Nephron (organoid): ENCODE data around the gene CDH23.

Experiments
- H3K27ac Mint-ChIP-seq, 3 experiments: 2 replicates each; pipeline ENCODE4 v1.8.0; 2020; ENCODE audit warnings: mixed read lengths in 3 of 3, mild to moderate bottlenecking in 2 of 3, moderate library complexity in 1 of 3
- H3K27me3 Mint-ChIP-seq: 2 replicates; pipeline ENCODE4 v1.8.0; 2021; ENCODE audit warnings: low read depth, mild to moderate bottlenecking, moderate library complexity, mixed read lengths
- H3K36me3 Mint-ChIP-seq: 2 replicates; pipeline ENCODE4 v1.8.0; 2020; ENCODE audit warnings: low read depth, mixed read lengths
- H3K4me1 Mint-ChIP-seq: 2 replicates; pipeline ENCODE4 v1.8.0; 2020; ENCODE audit warnings: mixed read lengths
- H3K4me3 Mint-ChIP-seq, 3 experiments: 2 replicates each; pipeline ENCODE4 v1.8.0; 2020; ENCODE audit warnings: mild to moderate bottlenecking in 3 of 3, mixed read lengths in 3 of 3, moderate library complexity in 2 of 3
- H3K9me3 Mint-ChIP-seq: 2 replicates; pipeline ENCODE4 v1.8.0; 2020; ENCODE audit warnings: mixed read lengths
- TF ChIP-seq, protein P1 (sequence below), 3 experiments: fragments of 200-600 bp; sonication (generic); IDR thresholded peaks; one replicate each; pipeline ENCODE4 v1.5.0; 2021; ENCODE audit warnings: antibody characterized with exemption in 3 of 3; ENCODE audit not compliant: unreplicated experiment in 3 of 3

Gene CDH23

DNA sequence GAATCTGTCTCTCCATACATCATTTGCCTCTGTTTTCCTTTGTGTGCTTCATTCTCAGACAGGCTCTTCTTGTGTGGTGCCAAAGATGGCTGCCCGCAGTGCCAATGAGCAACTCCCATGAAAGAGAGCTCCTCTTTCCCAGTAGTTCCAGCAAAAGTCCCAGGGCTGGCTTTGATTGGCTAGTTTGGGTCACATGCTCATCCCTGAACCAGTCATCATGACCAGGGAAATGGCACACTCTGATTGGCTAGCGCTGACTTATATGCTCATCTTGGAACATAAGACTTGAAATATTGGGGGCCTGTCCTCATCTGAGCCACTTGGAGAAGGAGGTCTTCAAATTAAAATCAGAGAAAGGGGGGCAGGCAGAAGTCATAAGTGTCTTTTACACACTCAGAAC is 112.7 kb downstream of the CDH23 start:
- no peaks in the 10 kb centered on the region for H3K9me3 Mint-ChIP-seq
- H3K4me1 Mint-ChIP-seq, result peaks cover 9% of the 10 kb centered on the region
- TF ChIP-seq, protein P1, sequence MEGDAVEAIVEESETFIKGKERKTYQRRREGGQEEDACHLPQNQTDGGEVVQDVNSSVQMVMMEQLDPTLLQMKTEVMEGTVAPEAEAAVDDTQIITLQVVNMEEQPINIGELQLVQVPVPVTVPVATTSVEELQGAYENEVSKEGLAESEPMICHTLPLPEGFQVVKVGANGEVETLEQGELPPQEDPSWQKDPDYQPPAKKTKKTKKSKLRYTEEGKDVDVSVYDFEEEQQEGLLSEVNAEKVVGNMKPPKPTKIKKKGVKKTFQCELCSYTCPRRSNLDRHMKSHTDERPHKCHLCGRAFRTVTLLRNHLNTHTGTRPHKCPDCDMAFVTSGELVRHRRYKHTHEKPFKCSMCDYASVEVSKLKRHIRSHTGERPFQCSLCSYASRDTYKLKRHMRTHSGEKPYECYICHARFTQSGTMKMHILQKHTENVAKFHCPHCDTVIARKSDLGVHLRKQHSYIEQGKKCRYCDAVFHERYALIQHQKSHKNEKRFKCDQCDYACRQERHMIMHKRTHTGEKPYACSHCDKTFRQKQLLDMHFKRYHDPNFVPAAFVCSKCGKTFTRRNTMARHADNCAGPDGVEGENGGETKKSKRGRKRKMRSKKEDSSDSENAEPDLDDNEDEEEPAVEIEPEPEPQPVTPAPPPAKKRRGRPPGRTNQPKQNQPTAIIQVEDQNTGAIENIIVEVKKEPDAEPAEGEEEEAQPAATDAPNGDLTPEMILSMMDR (IDR thresholded peaks at IDR 0.05; ENCODE audit: unreplicated experiment in 3 of 3), result no peak
- no peak overlapping the region for H3K4me3 Mint-ChIP-seq
- H3K27me3 Mint-ChIP-seq, result peaks cover 14% of the 10 kb centered on the region
- H3K36me3 Mint-ChIP-seq, result no peaks in the 10 kb centered on the region
- no peak overlapping the region for H3K27ac Mint-ChIP-seq

DNA sequence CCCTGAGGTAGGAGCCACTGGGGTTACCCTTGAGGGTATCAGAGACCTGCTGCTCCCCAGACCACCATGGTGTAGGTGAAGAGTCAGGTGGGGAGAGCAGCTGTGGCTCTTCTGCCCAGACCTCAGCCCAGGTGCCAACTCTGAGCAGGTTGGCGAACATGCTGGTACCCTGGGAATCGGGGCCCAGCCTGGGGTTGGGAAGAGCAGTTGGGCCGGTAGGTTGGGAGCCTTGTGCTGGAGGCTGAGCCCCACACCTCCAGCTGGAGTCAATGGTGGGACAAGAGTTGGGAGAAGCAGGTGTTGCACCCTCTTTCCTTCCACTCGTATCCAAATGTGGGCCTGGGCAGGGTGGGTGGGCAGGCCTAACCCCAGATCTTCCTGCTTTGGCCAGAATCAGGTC is 114.5 kb downstream of the CDH23 start:
- H3K27ac Mint-ChIP-seq, result no peak overlapping the region
- TF ChIP-seq, protein P1 (IDR thresholded peaks at IDR 0.05; ENCODE audit: unreplicated experiment in 3 of 3), result no peak
- H3K4me3 Mint-ChIP-seq, result no peak overlapping the region
- peaks cover 22% of the 10 kb centered on the region for H3K27me3 Mint-ChIP-seq
- no peaks in the 10 kb centered on the region for H3K9me3 Mint-ChIP-seq
- no peaks in the 10 kb centered on the region for H3K36me3 Mint-ChIP-seq
- H3K4me1 Mint-ChIP-seq, result no peaks in the 10 kb centered on the region

DNA sequence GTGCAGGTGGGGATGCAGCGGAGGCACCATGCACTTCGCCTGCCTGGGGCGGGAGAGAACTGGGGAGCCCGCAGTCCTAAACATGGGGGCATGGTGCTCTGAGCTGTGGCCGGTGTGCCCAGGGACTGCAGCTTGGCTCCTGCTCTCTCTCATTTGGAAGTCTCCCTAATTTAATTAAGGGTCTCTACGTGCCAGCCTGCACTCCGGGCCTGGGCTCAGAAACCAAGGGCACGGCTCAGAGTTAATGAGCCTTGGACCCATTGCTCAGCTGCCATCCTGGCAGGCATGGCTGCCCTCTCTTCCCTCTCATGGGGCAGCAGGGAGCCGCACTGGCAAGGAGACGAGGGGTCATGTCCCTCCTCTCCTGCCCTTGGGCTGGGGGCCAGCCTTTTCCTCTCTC is 115.6 kb downstream of the CDH23 start:
- H3K36me3 Mint-ChIP-seq, result no peaks in the 10 kb centered on the region

DNA sequence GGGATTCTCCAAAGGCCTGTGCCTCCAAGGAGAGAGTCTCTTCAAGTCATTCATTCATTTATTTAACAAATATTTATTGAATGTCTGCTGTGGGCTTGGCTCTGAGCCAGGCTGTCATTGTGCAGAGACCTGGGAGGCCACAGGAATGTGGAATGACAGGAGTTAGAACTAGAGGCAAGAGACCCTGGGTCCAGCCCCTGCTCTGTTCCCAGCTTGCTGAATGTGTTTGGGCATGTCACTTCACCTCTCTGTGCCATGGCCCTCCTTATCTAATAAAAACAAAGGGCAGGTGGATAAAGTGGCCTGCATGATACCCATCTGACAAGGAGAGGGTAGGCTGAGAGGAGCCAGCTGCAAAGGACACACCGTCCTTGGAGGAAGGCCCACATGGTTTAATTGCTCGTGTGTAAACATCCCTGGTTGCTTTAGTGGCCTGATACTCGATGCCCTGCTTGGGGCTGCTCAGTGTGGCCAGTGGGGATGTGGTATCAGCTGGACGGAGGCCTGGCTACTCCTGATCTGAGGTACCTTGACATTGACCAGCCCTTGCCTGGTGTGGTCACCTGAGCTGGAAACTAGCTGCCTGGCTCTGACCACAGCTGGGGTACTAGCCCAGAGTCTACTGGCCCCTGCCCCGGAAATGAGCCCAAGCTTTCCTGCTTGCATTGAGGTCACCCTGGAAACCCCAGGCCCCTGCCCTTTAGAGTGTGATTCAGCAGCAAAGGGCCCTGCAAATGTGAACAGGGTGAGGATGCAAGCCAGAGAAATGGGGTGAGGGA is 116.2 kb downstream of the CDH23 start:
- Mint-ChIP-seq H3K27me3 (peaks cover 17% of the 10 kb centered on the region), H3K4me3 (no peak overlapping the region), H3K4me1 (no peaks in the 10 kb centered on the region), H3K9me3 (no peaks in the 10 kb centered on the region), H3K27ac (no peak overlapping the region), H3K36me3 (no peaks in the 10 kb centered on the region)
- TF ChIP-seq, protein P1 (IDR thresholded peaks at IDR 0.05; ENCODE audit: unreplicated experiment in 3 of 3), result no peak

More for the DNA sequence above, 115.6 kb downstream of the CDH23 start:
- Mint-ChIP-seq H3K9me3 (no peaks in the 10 kb centered on the region), H3K4me3 (no peak overlapping the region), H3K27ac (no peak overlapping the region), H3K4me1 (no peaks in the 10 kb centered on the region), H3K27me3 (peaks cover 19% of the 10 kb centered on the region)
- TF ChIP-seq, protein P1 (IDR thresholded peaks at IDR 0.05; ENCODE audit: unreplicated experiment in 3 of 3), result no peak

DNA sequence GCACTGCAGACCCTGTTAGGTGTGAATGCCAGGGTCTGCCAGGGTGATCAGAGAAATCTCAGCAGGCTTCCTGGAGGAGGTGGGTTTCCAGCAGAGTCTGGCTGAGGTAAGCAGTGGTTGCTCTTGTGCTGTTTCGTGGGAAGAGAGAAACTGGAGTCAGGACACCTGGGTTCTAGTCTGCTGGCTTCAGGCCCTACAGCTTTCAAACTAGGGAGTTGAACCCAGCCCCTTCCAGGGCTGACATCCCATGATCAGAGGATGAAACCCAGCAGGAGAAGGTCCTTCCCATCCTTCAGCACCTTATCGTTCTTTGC is 116.8 kb downstream of the CDH23 start:
- Mint-ChIP-seq H3K27ac (no peak overlapping the region), H3K9me3 (no peaks in the 10 kb centered on the region), H3K4me1 (no peaks in the 10 kb centered on the region), H3K27me3 (peaks cover 12% of the 10 kb centered on the region), H3K36me3 (no peaks in the 10 kb centered on the region), H3K4me3 (no peak overlapping the region)
- TF ChIP-seq, protein P1 (IDR thresholded peaks at IDR 0.05; ENCODE audit: unreplicated experiment in 3 of 3), result no peak

DNA sequence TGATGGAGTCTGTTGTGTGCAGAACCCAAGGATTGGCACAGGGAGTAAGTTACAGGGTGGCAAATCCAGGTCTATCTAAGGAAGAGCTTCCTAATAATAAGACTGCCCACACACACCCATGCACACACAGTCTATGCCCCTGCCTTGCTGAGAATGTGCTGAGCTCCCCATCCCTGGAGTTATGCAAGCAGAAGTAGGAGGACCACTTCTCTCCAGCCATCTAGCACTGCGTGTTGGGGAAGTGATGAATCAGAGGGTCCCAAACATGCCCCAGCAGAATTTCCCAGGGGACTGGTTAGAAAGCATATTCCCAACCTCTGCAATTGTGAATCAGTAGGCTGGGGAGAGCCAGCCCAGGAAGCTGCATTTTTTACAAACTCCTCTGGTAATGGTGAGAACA is 117.2 kb downstream of the CDH23 start:
- no peaks in the 10 kb centered on the region for H3K9me3 Mint-ChIP-seq
- H3K4me1 Mint-ChIP-seq, result no peaks in the 10 kb centered on the region
- no peaks in the 10 kb centered on the region for H3K36me3 Mint-ChIP-seq
- H3K4me3 Mint-ChIP-seq, result no peak overlapping the region
- H3K27me3 Mint-ChIP-seq, result peaks cover 11% of the 10 kb centered on the region
- H3K27ac Mint-ChIP-seq, result no peak overlapping the region
- TF ChIP-seq, protein P1 (IDR thresholded peaks at IDR 0.05; ENCODE audit: unreplicated experiment in 3 of 3), result no peak
